ENCODE data around the gene ACTA2.

DNA sequence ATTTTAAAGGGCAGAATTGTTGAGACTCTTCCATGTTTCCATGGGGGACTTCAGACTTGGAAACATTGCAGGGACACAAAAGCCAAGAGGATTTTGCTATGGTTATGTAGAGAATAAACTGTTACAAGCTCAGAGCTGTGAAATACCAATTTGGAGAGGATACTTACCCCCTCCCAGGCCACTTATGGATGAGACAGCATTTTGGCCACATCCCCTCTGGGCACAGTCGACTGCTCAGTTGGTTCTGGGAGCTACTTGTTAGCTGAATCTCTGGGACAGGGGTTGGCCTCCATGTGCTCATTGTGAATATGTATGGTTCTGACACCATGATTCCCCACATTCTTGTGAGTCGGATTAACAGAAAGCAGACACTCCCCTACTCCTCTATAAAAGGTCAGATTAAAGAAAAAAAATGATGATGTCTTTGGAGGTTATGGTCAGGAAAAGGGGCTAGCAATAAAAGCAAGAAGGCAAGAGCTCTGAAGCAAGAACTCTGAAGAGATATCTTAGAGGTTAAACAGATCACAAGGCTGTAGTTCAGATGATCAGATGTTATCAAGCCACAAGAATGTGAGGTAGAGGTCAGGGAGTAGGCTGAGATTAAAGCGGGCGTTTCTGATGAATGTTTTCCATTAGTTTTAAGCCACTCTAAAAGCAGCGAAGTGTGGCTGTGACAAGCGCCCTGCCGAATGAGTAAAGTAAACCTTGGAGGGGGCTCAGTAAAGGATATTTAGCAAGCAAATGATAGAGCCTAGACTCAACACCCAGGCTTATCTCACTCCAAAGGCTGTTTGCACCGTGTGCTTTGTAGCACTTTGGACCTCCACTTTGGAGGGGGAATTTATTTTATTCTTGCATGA lies 55.3 kb downstream of the ACTA2 start:
- TF ChIP-seq ZNF384 (IDR thresholded peaks at IDR 0.05) (no peak), TARDBP (IDR thresholded peaks at IDR 0.05) (no peak), HDGF (IDR thresholded peaks at IDR 0.05; ENCODE audit: borderline replicate concordance) (no peak), SP1 (IDR thresholded peaks at IDR 0.05) (no peak), LEF1 (IDR thresholded peaks at IDR 0.05; ENCODE audit: borderline replicate concordance) (no peak), ELF4 (IDR thresholded peaks at IDR 0.05) (no peak), BHLHE40 (IDR thresholded peaks at IDR 0.05; ENCODE audit: borderline replicate concordance) (no peak), SUZ12 (IDR thresholded peaks at IDR 0.05) (no peak), FOXM1 (IDR thresholded peaks at IDR 0.05; ENCODE audit: borderline replicate concordance) (no peak), CTBP1 (IDR thresholded peaks at IDR 0.05; ENCODE audit: borderline replicate concordance) (no peak), PKNOX1 (IDR thresholded peaks at IDR 0.05) (no peak)

All from HEK293T (cell line).